ENCODE measurements around the gene FANCC. TPM values are rescaled to one million over a fixed set of nuclear protein-coding genes. Genes with fewer than 3 reads are reported as not detected.

FANCC gene
- polyA plus RNA-seq, 1 of the 3 experiments (the other 2 are of a cell fraction) = 3.5 TPM

DNA sequence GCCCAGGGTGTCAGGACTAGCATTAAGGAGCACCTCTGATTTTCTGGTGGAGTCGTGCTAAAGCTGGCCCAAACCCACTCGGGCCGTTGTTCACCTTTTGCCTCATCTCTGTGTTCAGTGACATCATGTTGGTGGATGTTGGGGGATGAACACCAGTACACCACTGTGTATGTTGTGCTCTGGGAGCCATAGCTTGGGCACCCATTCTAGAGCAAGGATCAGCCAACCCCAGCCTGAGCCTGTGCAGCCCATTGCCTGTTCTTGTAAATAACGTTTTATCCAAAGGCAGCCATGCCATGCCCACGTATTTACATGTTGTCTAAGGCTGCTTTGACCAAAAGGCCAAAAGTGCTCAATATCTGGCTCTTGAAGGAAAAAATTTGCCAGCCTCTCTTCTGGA is 245.6 kb downstream of the FANCC start:
- Histone ChIP-seq H3K4me3 (ENCODE audit: low read depth in 2 of 2, low read length in 1 of 2) (no peak overlapping the region), H3K79me2 (ENCODE audit: insufficient read depth) (peaks cover 100% of the 10 kb centered on the region), H3K9ac (no peak overlapping the region), H3K9me2 (no peaks in the 10 kb centered on the region), H3K9me3 (no peaks in the 10 kb centered on the region), H4K20me1 (ENCODE audit: insufficient read depth) (peaks cover 96% of the 10 kb centered on the region), H3K4me1 (ENCODE audit: control insufficient read depth in 1 of 2, insufficient read depth in 2 of 2, low read depth in 1 of 2, low read length in 1 of 2) (peaks cover 0 to 67% of the 10 kb centered on the region in 2 experiments; a peak in 3 of 4 replicates), H3K27ac (ENCODE audit: low read depth in 2 of 2, low read length in 1 of 2) (peak overlapping the region in 1 of 2 experiments; percentile 62; a peak in 1 of 4 replicates), H3F3A (replicated peaks; ENCODE audit: insufficient read depth) (no peaks in the 10 kb centered on the region), H3K27me3 (ENCODE audit: insufficient read depth) (no peaks in the 10 kb centered on the region), H3K4me2 (no peak overlapping the region), H2AFZ (ENCODE audit: low read depth) (no peak overlapping the region), H3K36me3 (replicated peaks in 1 of 2; ENCODE audit: control insufficient read depth in 1 of 2, insufficient read depth in 2 of 2, low read length in 1 of 2) (peaks cover 42 to 81% of the 10 kb centered on the region in 2 experiments)
- CTCF ChIA-PET = interaction anchor here (0.5 to 1.3 kb wide), 5 partner anchors 10 to 391 kb away, joined by 3 to 5 read pairs (median 3); no protein-coding TSS in a partner anchor
- POLR2A ChIA-PET = no interaction called here
- no peak for DNase-seq
- TF ChIP-seq, protein P1, sequence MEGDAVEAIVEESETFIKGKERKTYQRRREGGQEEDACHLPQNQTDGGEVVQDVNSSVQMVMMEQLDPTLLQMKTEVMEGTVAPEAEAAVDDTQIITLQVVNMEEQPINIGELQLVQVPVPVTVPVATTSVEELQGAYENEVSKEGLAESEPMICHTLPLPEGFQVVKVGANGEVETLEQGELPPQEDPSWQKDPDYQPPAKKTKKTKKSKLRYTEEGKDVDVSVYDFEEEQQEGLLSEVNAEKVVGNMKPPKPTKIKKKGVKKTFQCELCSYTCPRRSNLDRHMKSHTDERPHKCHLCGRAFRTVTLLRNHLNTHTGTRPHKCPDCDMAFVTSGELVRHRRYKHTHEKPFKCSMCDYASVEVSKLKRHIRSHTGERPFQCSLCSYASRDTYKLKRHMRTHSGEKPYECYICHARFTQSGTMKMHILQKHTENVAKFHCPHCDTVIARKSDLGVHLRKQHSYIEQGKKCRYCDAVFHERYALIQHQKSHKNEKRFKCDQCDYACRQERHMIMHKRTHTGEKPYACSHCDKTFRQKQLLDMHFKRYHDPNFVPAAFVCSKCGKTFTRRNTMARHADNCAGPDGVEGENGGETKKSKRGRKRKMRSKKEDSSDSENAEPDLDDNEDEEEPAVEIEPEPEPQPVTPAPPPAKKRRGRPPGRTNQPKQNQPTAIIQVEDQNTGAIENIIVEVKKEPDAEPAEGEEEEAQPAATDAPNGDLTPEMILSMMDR (IDR thresholded peaks at IDR 0.05) = no peak
- TF ChIP-seq GATA2 (CRISPR knock-in tag; IDR thresholded peaks at IDR 0.05) = no peak
- no peak for TF ChIP-seq MEF2A (IDR thresholded peaks at IDR 0.05; ENCODE audit: borderline replicate concordance, low read depth)
- no peak for TF ChIP-seq SMC3 (IDR thresholded peaks at IDR 0.05; ENCODE audit: low read depth, low read length)
- TF ChIP-seq FOXM1 (IDR thresholded peaks at IDR 0.05; ENCODE audit: low read depth) = no peak
- TF ChIP-seq, protein P2, sequence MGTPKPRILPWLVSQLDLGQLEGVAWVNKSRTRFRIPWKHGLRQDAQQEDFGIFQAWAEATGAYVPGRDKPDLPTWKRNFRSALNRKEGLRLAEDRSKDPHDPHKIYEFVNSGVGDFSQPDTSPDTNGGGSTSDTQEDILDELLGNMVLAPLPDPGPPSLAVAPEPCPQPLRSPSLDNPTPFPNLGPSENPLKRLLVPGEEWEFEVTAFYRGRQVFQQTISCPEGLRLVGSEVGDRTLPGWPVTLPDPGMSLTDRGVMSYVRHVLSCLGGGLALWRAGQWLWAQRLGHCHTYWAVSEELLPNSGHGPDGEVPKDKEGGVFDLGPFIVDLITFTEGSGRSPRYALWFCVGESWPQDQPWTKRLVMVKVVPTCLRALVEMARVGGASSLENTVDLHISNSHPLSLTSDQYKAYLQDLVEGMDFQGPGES (IDR thresholded peaks at IDR 0.05; ENCODE audit: low read depth, low read length) = no peak
- TF ChIP-seq, protein P3, sequence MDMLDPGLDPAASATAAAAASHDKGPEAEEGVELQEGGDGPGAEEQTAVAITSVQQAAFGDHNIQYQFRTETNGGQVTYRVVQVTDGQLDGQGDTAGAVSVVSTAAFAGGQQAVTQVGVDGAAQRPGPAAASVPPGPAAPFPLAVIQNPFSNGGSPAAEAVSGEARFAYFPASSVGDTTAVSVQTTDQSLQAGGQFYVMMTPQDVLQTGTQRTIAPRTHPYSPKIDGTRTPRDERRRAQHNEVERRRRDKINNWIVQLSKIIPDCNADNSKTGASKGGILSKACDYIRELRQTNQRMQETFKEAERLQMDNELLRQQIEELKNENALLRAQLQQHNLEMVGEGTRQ (IDR thresholded peaks at IDR 0.05; ENCODE audit: borderline replicate concordance, low read depth, low read length) = no peak
- no peak for TF ChIP-seq FOSL2 (IDR thresholded peaks at IDR 0.05; ENCODE audit: borderline replicate concordance, low read depth)
- TF ChIP-seq RXRA (IDR thresholded peaks at IDR 0.05; ENCODE audit: borderline replicate concordance, low read depth) = no peak
- no peak for TF ChIP-seq FOXJ3 (CRISPR knock-in tag; IDR thresholded peaks at IDR 0.05)
- no peak for TF ChIP-seq JUND (IDR thresholded peaks at IDR 0.05)
- no peak for TF ChIP-seq SIN3A (IDR thresholded peaks at IDR 0.05; ENCODE audit: borderline replicate concordance, low read depth, low read length)
- no peak for TF ChIP-seq POLR2AphosphoS5 (IDR thresholded peaks at IDR 0.05; ENCODE audit: low read depth, low read length)
- TF ChIP-seq, protein P4, sequence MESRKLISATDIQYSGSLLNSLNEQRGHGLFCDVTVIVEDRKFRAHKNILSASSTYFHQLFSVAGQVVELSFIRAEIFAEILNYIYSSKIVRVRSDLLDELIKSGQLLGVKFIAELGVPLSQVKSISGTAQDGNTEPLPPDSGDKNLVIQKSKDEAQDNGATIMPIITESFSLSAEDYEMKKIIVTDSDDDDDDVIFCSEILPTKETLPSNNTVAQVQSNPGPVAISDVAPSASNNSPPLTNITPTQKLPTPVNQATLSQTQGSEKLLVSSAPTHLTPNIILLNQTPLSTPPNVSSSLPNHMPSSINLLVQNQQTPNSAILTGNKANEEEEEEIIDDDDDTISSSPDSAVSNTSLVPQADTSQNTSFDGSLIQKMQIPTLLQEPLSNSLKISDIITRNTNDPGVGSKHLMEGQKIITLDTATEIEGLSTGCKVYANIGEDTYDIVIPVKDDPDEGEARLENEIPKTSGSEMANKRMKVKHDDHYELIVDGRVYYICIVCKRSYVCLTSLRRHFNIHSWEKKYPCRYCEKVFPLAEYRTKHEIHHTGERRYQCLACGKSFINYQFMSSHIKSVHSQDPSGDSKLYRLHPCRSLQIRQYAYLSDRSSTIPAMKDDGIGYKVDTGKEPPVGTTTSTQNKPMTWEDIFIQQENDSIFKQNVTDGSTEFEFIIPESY (IDR thresholded peaks at IDR 0.05; ENCODE audit: borderline replicate concordance, low read depth) = no peak
- no peak for TF ChIP-seq GABPA (IDR thresholded peaks at IDR 0.05; ENCODE audit: low read depth)
- no peak for TF ChIP-seq ELF1 (IDR thresholded peaks at IDR 0.05)
- TF ChIP-seq EZH2phosphoT487 (IDR thresholded peaks at IDR 0.05; ENCODE audit: borderline replicate concordance, low read depth) = no peak
- 100% methylated on average over 2 of the region's 5 CpGs for WGBS (ENCODE audit: low lambda C conversion rate)
